Endothelial cell of umbilical vein (primary cell): ENCODE results near the gene SLC35F3. TPM values are rescaled to one million over a fixed set of nuclear protein-coding genes. Genes with fewer than 3 reads are reported as not detected.

Source experiments
- BruUV-seq: library from RNA; stranded (reverse); fragments of 400-500 nt; replicated peaks from 2 replicates; lab custom pipeline; 2021; lab: Mats Ljungman, UMichigan
- CTCF ChIA-PET: fragments of 300-600, 350-600 bp; sonication (Branson Sonifier 250); formaldehyde crosslinking; loops from one replicate; lab custom pipeline; 2021; ENCODE audit warnings: antibody characterized with exemption, inconsistent platforms; lab: Charles Lee
- POLR2A ChIA-PET: fragments of 300-600, 350-600 bp; sonication (Branson Sonifier 250); formaldehyde crosslinking; loops from one replicate; lab custom pipeline; 2021; ENCODE audit warnings: antibody characterized with exemption, inconsistent platforms; lab: Charles Lee
- DNase-seq: peaks from one replicate; pipeline ENCODE4 v3.0.0-alpha.2; 2011; ENCODE audit warnings: low read depth, low spot score
- FAIRE-seq: peaks from 2 replicates; lab custom pipeline; 2011; peaks lifted over from hg19 to GRCh38; lab: Jason Lieb, UNC
- H2AFZ ChIP-seq: 2 replicates; pipeline ENCODE4 v1.6.0; 2012; ENCODE audit warnings: low read depth, low read length, control low read depth, inconsistent platforms
- H3K27ac ChIP-seq: 2 replicates; pipeline ENCODE4 v1.5.1; 2011; ENCODE audit warnings: low read depth, mild to moderate bottlenecking, control low read depth, low read length, moderate library complexity; ENCODE audit not compliant: insufficient read depth
- H3K27me3 ChIP-seq, 2 experiments: 2 replicates each; pipeline versions ENCODE4 v1.6.0 to v1.6.1; 2011; ENCODE audit warnings: low read length in 2 of 2, mixed read lengths in 1 of 2; ENCODE audit not compliant: control insufficient read depth in 2 of 2, insufficient read depth in 2 of 2
- H3K36me3 ChIP-seq, 2 experiments: 2 replicates in 1 of 2; 3 replicates in 1 of 2; pipeline ENCODE4 v1.5.1; 2011; ENCODE audit warnings: low read length in 2 of 2, mild to moderate bottlenecking in 1 of 2, moderate library complexity in 1 of 2; ENCODE audit not compliant: control insufficient read depth in 2 of 2, insufficient read depth in 2 of 2; ENCODE audit errors: extremely low read depth in 1 of 2
- H3K4me1 ChIP-seq: 3 replicates; pipeline ENCODE4 v1.5.1; 2011; ENCODE audit warnings: mild to moderate bottlenecking, low read length; ENCODE audit not compliant: control insufficient read depth, insufficient read depth; ENCODE audit errors: extremely low read depth
- H3K4me2 ChIP-seq: 2 replicates; pipeline ENCODE4 v1.6.1; 2011; ENCODE audit warnings: low read length, control low read depth, mixed read lengths; ENCODE audit not compliant: insufficient read depth
- H3K4me3 ChIP-seq, 3 experiments: fragments of 200-600 bp in 1 of 3; sonication (generic), shearing (Covaris generic) in 1 of 3; replicated peaks in 1 of 3; 2 replicates each; pipeline ENCODE4 v1.5.1; 2011 to 2016; ENCODE audit warnings: control low read depth in 3 of 3, low read length in 3 of 3, mild to moderate bottlenecking in 2 of 3, inconsistent platforms in 1 of 3, low read depth in 1 of 3, moderate library complexity in 1 of 3; ENCODE audit not compliant: insufficient read depth in 1 of 3
- H3K79me2 ChIP-seq: 2 replicates; pipeline ENCODE4 v1.6.0; 2012; ENCODE audit warnings: low read length, inconsistent platforms; ENCODE audit not compliant: control insufficient read depth, insufficient read depth
- H3K9ac ChIP-seq: replicated peaks from 2 replicates; pipeline ENCODE3; 2011; ENCODE audit warnings: low read length, control low read depth; ENCODE audit not compliant: insufficient read depth; ENCODE audit errors: extremely low read depth
- H3K9me1 ChIP-seq: replicated peaks from 3 replicates; pipeline ENCODE4 v1.6.0; 2011; ENCODE audit warnings: mild to moderate bottlenecking, low read length; ENCODE audit not compliant: control insufficient read depth, insufficient read depth; ENCODE audit errors: extremely low read depth
- H3K9me3 ChIP-seq: replicated peaks from 2 replicates; pipeline ENCODE4 v1.5.1; 2012; ENCODE audit warnings: low read length, inconsistent platforms; ENCODE audit not compliant: control insufficient read depth, insufficient read depth
- H4K20me1 ChIP-seq: replicated peaks from 2 replicates; pipeline ENCODE3; 2011; ENCODE audit warnings: mild to moderate bottlenecking, low read length; ENCODE audit not compliant: control insufficient read depth, insufficient read depth; ENCODE audit errors: extremely low read depth
- EZH2 ChIP-seq: IDR thresholded peaks from 2 replicates; pipeline ENCODE4 v1.6.1; 2012; ENCODE audit warnings: borderline replicate concordance, low read depth, mild to moderate bottlenecking, moderate library complexity, low read length, inconsistent platforms; ENCODE audit not compliant: severe bottlenecking
- GATA2 ChIP-seq: IDR thresholded peaks from 2 replicates; pipeline ENCODE4 v1.7.0; 2011; ENCODE audit warnings: low read depth, mild to moderate bottlenecking, moderate library complexity, mixed read lengths, low read length; ENCODE audit not compliant: insufficient read length, insufficient read depth
- JUN ChIP-seq: IDR thresholded peaks from 2 replicates; pipeline ENCODE4 v1.6.1; 2011; ENCODE audit warnings: borderline replicate concordance, low read depth; ENCODE audit not compliant: insufficient read length, insufficient read depth
- MYC ChIP-seq: IDR thresholded peaks from one replicate; pipeline ENCODE4 v1.6.1; 2011; ENCODE audit warnings: mild to moderate bottlenecking, low read depth, low read length
- POLR2A ChIP-seq: IDR thresholded peaks from 2 replicates; pipeline ENCODE4 v1.6.1; 2012; ENCODE audit warnings: low read depth, mild to moderate bottlenecking, control low read depth, low read length
- dilution Hi-C: fragments of 300-500 bp; cut with MboI; formaldehyde crosslinking; loops from one replicate; pipeline ENCODE4 v1.15.0; 2019; ENCODE audit warnings: low sequenced_read_pairs; ENCODE audit not compliant: extremely low pct_ligation_motif_present
- intact Hi-C: fragments of 100-400 bp; cut with micrococcal nuclease; formaldehyde crosslinking; loops from one replicate; pipeline ENCODE4 v1.10.0; 2022
- polyA plus RNA-seq, 4 experiments: library from polyadenylated mRNA; depleted of rRNA in 3 of 4; stranded (reverse) in 3 of 4; unstranded in 1 of 4; fragments of >200 nt; gene quantifications; 2 replicates each; pipeline versions ENCODE4 v1.2.1 to v1.2.3, GENCODE V29; 2011 to 2012; ENCODE audit warnings: missing spikeins in 1 of 4
- total RNA-seq: library from RNA; stranded (reverse); gene quantifications from 2 replicates; pipeline ENCODE4 v1.2.3, GENCODE V29; 2021
- TF ChIP-seq, protein P1 (sequence below), 2 donors: IDR thresholded peaks; 1 replicate in 1 of 2; 2 replicates in 1 of 2; pipeline ENCODE4 v1.5.1; 2011; ENCODE audit warnings: low read length in 2 of 2, mild to moderate bottlenecking in 2 of 2, moderate library complexity in 2 of 2, control low read depth in 1 of 2, inconsistent platforms in 1 of 2, low read depth in 1 of 2; ENCODE audit not compliant: insufficient read depth in 1 of 2; ENCODE audit errors: extremely low read depth in 1 of 2

Gene SLC35F3
- total and polyA plus RNA-seq, 2 donors (not counting 3 experiments of a cell fraction or from before 2014, with no cell fraction given), result not detected

DNA sequence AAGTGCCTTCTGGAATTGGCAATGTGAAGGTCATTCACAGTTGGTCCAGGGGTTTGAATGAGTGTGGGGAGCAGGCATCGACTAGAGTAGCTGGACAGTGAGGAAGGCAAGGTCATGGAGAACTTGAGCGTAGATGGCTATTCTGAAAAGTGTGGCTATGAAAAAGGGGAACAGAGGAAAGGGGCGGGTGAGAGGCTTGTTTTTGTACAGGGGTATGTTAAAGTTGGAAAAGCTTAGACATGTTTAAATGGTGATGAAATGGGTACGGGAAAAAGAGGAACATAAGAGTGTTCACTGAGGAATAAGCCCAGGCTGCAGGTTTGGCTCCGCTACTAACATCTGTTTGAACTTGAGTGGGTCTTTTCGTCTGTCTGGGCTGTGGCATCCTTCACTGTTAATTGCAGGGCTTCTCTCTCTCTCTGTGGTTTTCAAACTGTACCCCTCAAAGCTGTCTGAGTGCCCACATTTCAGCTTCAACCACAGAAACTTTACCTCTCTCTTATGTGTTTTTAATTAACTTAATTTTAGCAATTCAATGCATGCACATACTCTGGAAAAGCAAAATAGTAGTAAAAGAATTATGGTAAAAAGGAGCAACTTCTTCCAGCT lies 398.0 kb downstream of the SLC35F3 start:
- H3K79me2 ChIP-seq, result no peaks in the 10 kb centered on the region
- no peaks in the 10 kb centered on the region for H4K20me1 ChIP-seq
- H3K9me3 ChIP-seq, result no peaks in the 10 kb centered on the region
- ChIA-PET CTCF (no interaction called here), POLR2A (no interaction called here)
- DNase-seq (no peak), FAIRE-seq (no peak)
- no peak overlapping the region for H3K27ac ChIP-seq
- H3K9me1 ChIP-seq, result no peaks in the 10 kb centered on the region
- H3K4me1 ChIP-seq, result no peaks in the 10 kb centered on the region
- TF ChIP-seq, protein P1, sequence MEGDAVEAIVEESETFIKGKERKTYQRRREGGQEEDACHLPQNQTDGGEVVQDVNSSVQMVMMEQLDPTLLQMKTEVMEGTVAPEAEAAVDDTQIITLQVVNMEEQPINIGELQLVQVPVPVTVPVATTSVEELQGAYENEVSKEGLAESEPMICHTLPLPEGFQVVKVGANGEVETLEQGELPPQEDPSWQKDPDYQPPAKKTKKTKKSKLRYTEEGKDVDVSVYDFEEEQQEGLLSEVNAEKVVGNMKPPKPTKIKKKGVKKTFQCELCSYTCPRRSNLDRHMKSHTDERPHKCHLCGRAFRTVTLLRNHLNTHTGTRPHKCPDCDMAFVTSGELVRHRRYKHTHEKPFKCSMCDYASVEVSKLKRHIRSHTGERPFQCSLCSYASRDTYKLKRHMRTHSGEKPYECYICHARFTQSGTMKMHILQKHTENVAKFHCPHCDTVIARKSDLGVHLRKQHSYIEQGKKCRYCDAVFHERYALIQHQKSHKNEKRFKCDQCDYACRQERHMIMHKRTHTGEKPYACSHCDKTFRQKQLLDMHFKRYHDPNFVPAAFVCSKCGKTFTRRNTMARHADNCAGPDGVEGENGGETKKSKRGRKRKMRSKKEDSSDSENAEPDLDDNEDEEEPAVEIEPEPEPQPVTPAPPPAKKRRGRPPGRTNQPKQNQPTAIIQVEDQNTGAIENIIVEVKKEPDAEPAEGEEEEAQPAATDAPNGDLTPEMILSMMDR (IDR thresholded peaks at IDR 0.05; ENCODE audit: extremely low read depth in 1 of 2, insufficient read depth in 1 of 2, low read depth in 1 of 2, low read length in 2 of 2), result no peak
- TF ChIP-seq POLR2A (no peak), GATA2 (no peak), EZH2 (no peak), MYC (no peak), JUN (no peak)
- H3K36me3 ChIP-seq, result no peaks in the 10 kb centered on the region
- intact Hi-C loops (no loop called here), dilution Hi-C loops (no loop called here)
- no peak overlapping the region for H2AFZ ChIP-seq
- no peak overlapping the region for H3K4me2 ChIP-seq
- no peak overlapping the region for H3K4me3 ChIP-seq
- H3K9ac ChIP-seq, result no peak overlapping the region
- no TSS peak for BruUV-seq
- no peaks in the 10 kb centered on the region for H3K27me3 ChIP-seq
